Mesodermal cell (in vitro differentiated cells): ENCODE data around the gene FAM98B.

Source experiments
- H3K27ac ChIP-seq: 2 replicates; pipeline ENCODE4 v1.7.0; 2013; ENCODE audit warnings: mild to moderate bottlenecking, low read depth, low read length, moderate library complexity; ENCODE audit not compliant: severe bottlenecking
- H3K36me3 ChIP-seq: 2 replicates; pipeline ENCODE4 v1.7.1; 2013; ENCODE audit warnings: mild to moderate bottlenecking, low read length, moderate library complexity; ENCODE audit not compliant: control insufficient read depth, insufficient read depth
- H3K4me1 ChIP-seq: one replicate; pipeline ENCODE4 v1.7.1; 2013; ENCODE audit warnings: mild to moderate bottlenecking, low read length; ENCODE audit not compliant: insufficient read depth, control insufficient read depth, poor library complexity, severe bottlenecking
- H3K4me3 ChIP-seq: 2 replicates; pipeline ENCODE4 v1.7.0; 2013; ENCODE audit warnings: low read length, control low read depth, mild to moderate bottlenecking; ENCODE audit not compliant: insufficient read depth, poor library complexity, severe bottlenecking; ENCODE audit errors: extremely low read depth
- H3K9me3 ChIP-seq: 2 replicates; pipeline ENCODE4 v1.7.1; 2013; ENCODE audit warnings: mild to moderate bottlenecking, low read length, moderate library complexity; ENCODE audit not compliant: control insufficient read depth
- WGBS, 2 experiments: methylation state at CpG; one replicate each; pipeline ENCODE4 v1.1.5; 2013; ENCODE audit warnings: missing lambda C conversion rate in 2 of 2; ENCODE audit not compliant: insufficient coverage in 2 of 2; 5-methylcytosine and 5-hydroxymethylcytosine counted together

Gene FAM98B

GRCh38 chr15:38535491-38536200 lies 81.7 kb downstream of the FAM98B start:
- Histone ChIP-seq H3K9me3 (no peaks in the 10 kb centered on the region), H3K27ac (no peak overlapping the region), H3K36me3 (no peaks in the 10 kb centered on the region), H3K4me3 (no peak overlapping the region), H3K4me1 (no peaks in the 10 kb centered on the region)
- WGBS, 2 experiments = 96 to 100% methylated on average over 4 to 5 of the region's 8 CpGs

- no peaks in the 10 kb centered on the region for H3K36me3 ChIP-seq
- H3K4me1 ChIP-seq = no peaks in the 10 kb centered on the region
- no peak overlapping the region for H3K27ac ChIP-seq
- no peaks in the 10 kb centered on the region for H3K9me3 ChIP-seq
- H3K4me3 ChIP-seq = no peak overlapping the region
- 81 to 100% methylated on average over 2 to 3 of the region's 3 CpGs for WGBS, 2 experiments
Observed at GRCh38 chr15:38536201-38536676, 82.3 kb downstream of the FAM98B start.
